Pancreas (tissue), 10 donors: ENCODE data around the gene SKP1. TPM values are rescaled to one million over a fixed set of nuclear protein-coding genes. Genes with fewer than 3 reads are reported as not detected.

Experiments
- ATAC-seq, 4 donors: fragments of 200-7000 bp; cut with Tn5 transposase; one replicate each; pipeline versions ENCODE4 v1.8.0 to v1.9.1; 2020; ENCODE audit warnings: mild to moderate bottlenecking in 4 of 4, moderate library complexity in 4 of 4
- DNase-seq, 6 donors: peaks; one replicate each; pipeline ENCODE4 v3.0.0-alpha.2; 2020
- FAIRE-seq: peaks from 2 replicates; lab custom pipeline; 2012; peaks lifted over from hg19 to GRCh38; lab: Jason Lieb, UNC
- H3K27ac ChIP-seq, 4 donors: fragments of 200-600 bp; sonication (generic); 1 replicate in 3 of 4; 2 replicates in 1 of 4; pipeline versions ENCODE4 v1.5.0 to v1.8.0; 2020
- H3K27me3 ChIP-seq, 4 donors: fragments of 200-600 bp; one replicate each; pipeline ENCODE4 v1.8.0; 2021
- H3K36me3 ChIP-seq, 3 donors: fragments of 200-600 bp; sonication (generic) in 1 of 3; one replicate each; pipeline versions ENCODE4 v1.5.0 to v1.8.0; 2020 to 2021
- H3K4me1 ChIP-seq, 3 donors: fragments of 200-600 bp; one replicate each; pipeline ENCODE4 v1.8.0; 2021
- H3K4me3 ChIP-seq, 4 donors: fragments of 200-600 bp; sonication (generic) in 2 of 4; one replicate each; pipeline versions ENCODE4 v1.5.0 to v1.8.0; 2020 to 2021
- H3K9me3 ChIP-seq, 4 donors: fragments of 200-600 bp; one replicate each; pipeline ENCODE4 v1.8.0; 2021
- CTCF ChIP-seq, 4 donors: fragments of 200-600 bp; sonication (generic) in 3 of 4; IDR thresholded peaks; one replicate each; pipeline versions ENCODE4 v1.5.0 to v1.8.0; 2021; ENCODE audit warnings: antibody characterized with exemption in 4 of 4
- WGBS, 2 donors: extraction: QIAGEN DNeasy Blood & Tissue Kit; methylation state at CpG; one replicate each; pipeline ENCODE4 v1.1.7; 2013; 5-methylcytosine and 5-hydroxymethylcytosine counted together
- intact Hi-C, 3 donors: fragments of 100-400 bp; cut with DNase I; formaldehyde crosslinking; loops; one replicate each; pipeline versions ENCODE4 v1.11.1 to v1.14.2; 2022
- polyA plus RNA-seq, 2 donors: library from polyadenylated mRNA; stranded (reverse); fragments of 200-250 nt; gene quantifications; one replicate each; pipeline ENCODE4 v1.2.3, GENCODE V29; 2013
- total RNA-seq, 6 donors: library from RNA; stranded (reverse); fragmentation: NEBNext Ultra II Directional in 4 of 6; extraction: Animal tissue kit (Norgen Biotek cat#: 25700) in 4 of 6; gene quantifications; one replicate each; pipeline versions ENCODE4 v1.2.1 to v1.2.4, GENCODE V29; 2021 to 2023
- donor health status: healthy with polysubstance abuse.
- donor health status: DM: no; HTN: no; CAD: no; lungs with moderate emphysema.
- donor health status: DM: no; HTN: no; CAD: no.
- donor health status: control.
- donor health status: control.
- donor health status: Bipolar disorder and iron deficiency.
- donor health status: DM: yes; HTN: yes; CAD: no.
- donor health status: DM: no; HTN: no; CAD: no.
- donor health status: DM: no; HTN: no; CAD: no.
- donor health status: DM: yes; HTN: yes; CAD: no.

SKP1 gene
- total and polyA plus RNA-seq, 8 donors, result 67.5 to 252 (median 97.6) TPM

- H3K4me3 ChIP-seq, result peak overlapping the region in 2 of 4 donors; percentile 63 to 69
- H3K36me3 ChIP-seq, result no peaks in the 10 kb centered on the region
- H3K4me1 ChIP-seq, result peaks cover 0 to 4% (median 0%) of the 10 kb centered on the region in 3 donors
- H3K27me3 ChIP-seq, result no peaks in the 10 kb centered on the region
- H3K9me3 ChIP-seq, result no peaks in the 10 kb centered on the region
- H3K27ac ChIP-seq, result no peak overlapping the region
- no peak for TF ChIP-seq CTCF (IDR thresholded peaks at IDR 0.05)
- DNase-seq, result peak in 1 of 6 donors; percentile 70
- 23 to 25% methylated on average over 29 to 30 of the region's 30 CpGs for WGBS, 2 donors
- FAIRE-seq, result no peak
- ATAC-seq, result no peak
- intact Hi-C loops, result no loop called here
Measured at GRCh38 chr5:134113363-134113889, 63.3 kb downstream of the SKP1 start.

DNA sequence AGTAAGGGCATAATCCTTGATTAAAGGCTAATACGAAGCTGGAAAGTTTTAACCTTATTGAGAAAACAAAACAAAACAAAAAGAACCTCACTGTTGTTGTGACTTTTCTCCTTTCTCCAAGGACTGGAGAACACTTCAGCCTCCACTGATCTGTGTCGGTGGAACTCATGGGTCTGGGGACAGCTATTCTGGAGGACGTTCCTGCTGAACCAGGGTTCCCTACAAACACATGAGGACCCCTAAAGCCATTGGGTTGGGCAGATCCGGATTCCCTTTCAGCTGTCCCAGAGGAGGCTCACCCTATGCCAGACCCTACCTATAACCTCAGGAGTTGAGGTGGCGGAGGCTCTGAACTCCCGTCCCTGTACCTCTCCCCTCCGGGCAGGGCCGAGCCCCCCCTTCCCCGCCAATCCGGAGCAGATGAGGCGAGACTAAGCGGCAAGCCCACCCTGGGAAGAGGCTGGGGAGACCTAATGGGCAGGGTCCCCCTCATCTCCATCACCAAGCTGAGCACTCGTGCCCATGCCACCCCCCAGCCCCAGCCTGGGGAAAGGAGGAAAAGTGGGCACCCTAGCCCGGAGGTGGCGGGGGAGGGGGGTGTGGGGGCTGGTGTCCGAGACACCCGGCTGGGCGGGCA, 63.9 kb downstream of the SKP1 start:
- H3K27ac ChIP-seq, result no peak overlapping the region
- intact Hi-C loops, result no loop called here
- FAIRE-seq (no peak), ATAC-seq (no peak), DNase-seq (peak in 1 of 6 donors; percentile 71)
- H3K4me1 ChIP-seq, result peaks cover 0 to 4% (median 0%) of the 10 kb centered on the region in 3 donors
- no peaks in the 10 kb centered on the region for H3K36me3 ChIP-seq
- 51 to 59% methylated on average over 18 of the region's 18 CpGs for WGBS, 2 donors
- no peak for TF ChIP-seq CTCF (IDR thresholded peaks at IDR 0.05)
- no peaks in the 10 kb centered on the region for H3K27me3 ChIP-seq
- no peaks in the 10 kb centered on the region for H3K9me3 ChIP-seq
- no peak overlapping the region for H3K4me3 ChIP-seq

- Histone ChIP-seq H3K4me3 (no peak overlapping the region), H3K9me3 (no peaks in the 10 kb centered on the region), H3K27ac (no peak overlapping the region), H3K27me3 (no peaks in the 10 kb centered on the region), H3K4me1 (peaks cover 0 to 4% (median 0%) of the 10 kb centered on the region in 3 donors), H3K36me3 (no peaks in the 10 kb centered on the region)
- TF ChIP-seq CTCF (IDR thresholded peaks at IDR 0.05), result no peak
- no peak for DNase-seq
- WGBS, 2 donors, result 74 to 86% methylated on average over 6 of the region's 6 CpGs
- no peak for FAIRE-seq
- intact Hi-C loops, result no loop called here
- no peak for ATAC-seq
Measured at GRCh38 chr5:134111741-134112647, 64.8 kb downstream of the SKP1 start.

- FAIRE-seq (no peak), DNase-seq (no peak)
- 76 to 78% methylated on average over 10 of the region's 10 CpGs for WGBS, 2 donors
Measured at GRCh38 chr5:134110382-134110781, 66.4 kb downstream of the SKP1 start.

More at GRCh38 chr5:134110382-134110781, 66.4 kb downstream of the SKP1 start:
- Histone ChIP-seq H3K36me3 (no peaks in the 10 kb centered on the region), H3K9me3 (no peaks in the 10 kb centered on the region), H3K27me3 (no peaks in the 10 kb centered on the region), H3K4me1 (no peaks in the 10 kb centered on the region), H3K27ac (no peak overlapping the region), H3K4me3 (no peak overlapping the region)
- ATAC-seq, result no peak
- no peak for TF ChIP-seq CTCF (IDR thresholded peaks at IDR 0.05)
- intact Hi-C loops, result no loop called here
